Activated B cell treated with CpG ODN at 0.5 μM for 24 hours (primary cell): ENCODE data around the gene PIK3R2. TPM values are rescaled to one million over a fixed set of nuclear protein-coding genes. Genes with fewer than 3 reads are reported as not detected.

Source experiments
- ATAC-seq: fragments of 200-7000 bp; cut with Tn5 transposase; one replicate; pipeline ENCODE4 v1.10.0; 2021; ENCODE audit warnings: low read depth, mild to moderate bottlenecking, moderate library complexity
- CTCF ChIA-PET: fragments of 350-600 bp; sonication (Branson Sonifier 250); formaldehyde crosslinking; loops from one replicate; lab custom pipeline; 2021; ENCODE audit warnings: antibody characterized with exemption; lab: Charles Lee
- POLR2A ChIA-PET: fragments of 350-600 bp; sonication (Branson Sonifier 250); formaldehyde crosslinking; loops from one replicate; lab custom pipeline; 2021; ENCODE audit warnings: antibody characterized with exemption; lab: Charles Lee
- DNase-seq: peaks from one replicate; pipeline ENCODE4 v3.0.0; 2022
- H3K27ac Mint-ChIP-seq: one replicate; pipeline ENCODE4 v1.8.0; 2020; ENCODE audit warnings: mixed read lengths
- H3K27me3 Mint-ChIP-seq: one replicate; pipeline ENCODE4 v1.8.0; 2021; ENCODE audit warnings: mixed read lengths
- H3K36me3 Mint-ChIP-seq: one replicate; pipeline ENCODE4 v1.8.0; 2021; ENCODE audit warnings: low read depth, mixed read lengths
- H3K4me1 Mint-ChIP-seq: one replicate; pipeline ENCODE4 v1.8.0; 2021; ENCODE audit warnings: mixed read lengths
- H3K4me3 Mint-ChIP-seq: one replicate; pipeline ENCODE4 v1.8.0; 2020; ENCODE audit warnings: mild to moderate bottlenecking, mixed read lengths
- H3K9me3 Mint-ChIP-seq: one replicate; pipeline ENCODE4 v1.8.0; 2020; ENCODE audit warnings: mixed read lengths
- intact Hi-C: fragments of 100-400 bp; cut with micrococcal nuclease; formaldehyde crosslinking; loops from one replicate; pipeline ENCODE4 v1.15.1; 2024
- total RNA-seq: library from RNA; stranded (reverse); gene quantifications from 2 replicates; pipeline ENCODE4 v1.2.3, GENCODE V29; 2022
- TF ChIP-seq, protein P1 (sequence below): fragments of 200-600 bp; IDR thresholded peaks from one replicate; pipeline ENCODE4 v1.8.0; 2022; ENCODE audit warnings: antibody characterized with exemption, mild to moderate bottlenecking

The PIK3R2 gene
- total RNA-seq, 1 donor from 2014 or later: 12.7 TPM

DNA sequence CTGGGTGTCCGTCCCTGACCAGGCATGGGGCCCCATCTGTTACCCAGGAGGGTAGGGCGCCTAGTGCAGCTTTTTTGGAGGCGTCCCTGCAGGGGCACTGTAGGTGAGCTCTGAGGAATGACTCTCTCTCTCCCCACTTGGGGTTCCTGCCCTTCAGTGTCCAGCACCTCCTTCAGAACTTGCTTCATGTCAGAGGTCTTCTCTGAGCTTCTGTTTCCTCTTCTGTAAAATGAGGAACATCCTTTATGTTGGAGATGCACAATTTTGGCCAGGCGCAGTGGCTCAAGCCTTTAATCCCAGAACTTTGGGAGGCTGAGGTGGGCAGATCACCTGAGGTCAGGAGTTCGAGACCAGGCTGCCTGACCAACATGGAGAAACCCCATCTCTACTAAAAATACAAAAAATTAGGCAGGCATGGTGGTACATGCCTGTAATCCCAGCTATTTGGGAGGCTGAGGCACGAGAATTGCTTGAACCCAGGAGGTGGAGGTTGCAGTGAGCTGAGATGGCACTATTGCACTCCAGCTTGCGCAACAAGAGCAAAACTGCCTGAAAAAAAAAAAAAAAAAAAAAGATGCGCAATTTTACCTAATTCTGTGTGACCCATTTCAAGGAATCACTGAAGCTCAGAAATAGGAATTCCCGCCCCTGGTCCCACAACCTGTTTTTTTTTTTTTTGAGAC lies 15.2 kb upstream of the PIK3R2 start:
- no peaks in the 10 kb centered on the region for H3K9me3 Mint-ChIP-seq
- no peaks in the 10 kb centered on the region for H3K27me3 Mint-ChIP-seq
- DNase-seq: no peak
- TF ChIP-seq, protein P1, sequence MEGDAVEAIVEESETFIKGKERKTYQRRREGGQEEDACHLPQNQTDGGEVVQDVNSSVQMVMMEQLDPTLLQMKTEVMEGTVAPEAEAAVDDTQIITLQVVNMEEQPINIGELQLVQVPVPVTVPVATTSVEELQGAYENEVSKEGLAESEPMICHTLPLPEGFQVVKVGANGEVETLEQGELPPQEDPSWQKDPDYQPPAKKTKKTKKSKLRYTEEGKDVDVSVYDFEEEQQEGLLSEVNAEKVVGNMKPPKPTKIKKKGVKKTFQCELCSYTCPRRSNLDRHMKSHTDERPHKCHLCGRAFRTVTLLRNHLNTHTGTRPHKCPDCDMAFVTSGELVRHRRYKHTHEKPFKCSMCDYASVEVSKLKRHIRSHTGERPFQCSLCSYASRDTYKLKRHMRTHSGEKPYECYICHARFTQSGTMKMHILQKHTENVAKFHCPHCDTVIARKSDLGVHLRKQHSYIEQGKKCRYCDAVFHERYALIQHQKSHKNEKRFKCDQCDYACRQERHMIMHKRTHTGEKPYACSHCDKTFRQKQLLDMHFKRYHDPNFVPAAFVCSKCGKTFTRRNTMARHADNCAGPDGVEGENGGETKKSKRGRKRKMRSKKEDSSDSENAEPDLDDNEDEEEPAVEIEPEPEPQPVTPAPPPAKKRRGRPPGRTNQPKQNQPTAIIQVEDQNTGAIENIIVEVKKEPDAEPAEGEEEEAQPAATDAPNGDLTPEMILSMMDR: no peak
- no peak overlapping the region for H3K27ac Mint-ChIP-seq
- ATAC-seq: no peak
- intact Hi-C loops: no loop called here
- no peak overlapping the region for H3K4me3 Mint-ChIP-seq
- ChIA-PET POLR2A (no interaction called here), CTCF (no interaction called here)
- peaks cover 70% of the 10 kb centered on the region for H3K36me3 Mint-ChIP-seq
- H3K4me1 Mint-ChIP-seq: no peaks in the 10 kb centered on the region

DNA sequence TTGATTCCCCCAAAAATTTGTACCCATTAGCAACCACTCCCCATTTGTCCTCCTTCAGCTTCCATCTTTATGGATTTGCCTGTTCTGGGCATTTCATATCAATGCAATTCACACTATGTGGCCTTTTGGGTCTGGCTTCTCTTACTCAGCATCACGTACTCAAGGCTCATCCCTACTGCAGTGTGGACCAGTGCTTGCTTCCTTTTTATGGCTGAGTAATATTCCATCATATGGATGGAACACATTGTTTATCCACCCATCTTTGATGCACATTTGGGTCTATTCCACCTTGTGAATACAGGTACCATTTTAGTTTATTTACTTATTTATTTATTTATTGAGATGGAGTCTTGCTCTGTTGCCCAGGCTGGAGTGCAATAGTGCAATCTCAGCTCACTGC lies 12.5 kb upstream of the PIK3R2 start:
- ATAC-seq (no peak), DNase-seq (no peak)
- Mint-ChIP-seq H3K4me3 (no peak overlapping the region), H3K9me3 (no peaks in the 10 kb centered on the region), H3K27me3 (no peaks in the 10 kb centered on the region), H3K27ac (no peak overlapping the region), H3K4me1 (no peaks in the 10 kb centered on the region), H3K36me3 (peaks cover 76% of the 10 kb centered on the region)
- CTCF ChIA-PET: no interaction called here
- POLR2A ChIA-PET: interaction anchor here (0.8 kb wide), 1 partner anchor 52 kb away, joined by 4 read pairs; no protein-coding TSS in a partner anchor
- TF ChIP-seq, protein P1: no peak
- intact Hi-C loops: no loop called here

DNA sequence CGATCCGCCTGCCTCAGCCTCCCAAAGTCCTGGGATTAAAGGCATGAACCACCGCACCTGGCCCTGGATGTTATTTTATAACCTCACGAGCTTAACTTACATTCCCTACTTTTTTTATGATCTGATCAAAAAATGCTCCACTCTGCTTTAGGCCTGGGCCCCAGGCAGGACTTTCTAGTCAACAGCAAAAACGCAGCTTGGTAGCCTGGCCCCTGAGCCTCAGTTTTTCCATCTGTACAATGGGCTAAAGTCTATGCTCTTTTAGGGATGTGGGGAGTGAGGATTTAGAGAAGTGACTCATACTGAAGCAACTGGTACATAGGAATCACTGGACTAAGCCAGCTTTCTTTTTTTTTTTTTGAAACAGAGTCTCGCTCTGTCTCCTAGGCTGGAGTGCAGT lies 11.9 kb upstream of the PIK3R2 start:
- DNase-seq: no peak
- no peaks in the 10 kb centered on the region for H3K9me3 Mint-ChIP-seq
- TF ChIP-seq, protein P1: no peak
- peaks cover 76% of the 10 kb centered on the region for H3K36me3 Mint-ChIP-seq
- ATAC-seq: no peak
- H3K27ac Mint-ChIP-seq: no peak overlapping the region
- ChIA-PET CTCF (no interaction called here), POLR2A (interaction anchor here (0.6 to 0.8 kb wide), 3 partner anchors 40 to 133 kb away, joined by 3 to 4 read pairs (median 3); partner anchors contain the start of gene IQCN)
- intact Hi-C loops: no loop called here
- no peaks in the 10 kb centered on the region for H3K4me1 Mint-ChIP-seq
- no peaks in the 10 kb centered on the region for H3K27me3 Mint-ChIP-seq
- H3K4me3 Mint-ChIP-seq: no peak overlapping the region

- no peak overlapping the region for H3K27ac Mint-ChIP-seq
- H3K27me3 Mint-ChIP-seq: no peaks in the 10 kb centered on the region
- no peak for ATAC-seq
- H3K4me3 Mint-ChIP-seq: no peak overlapping the region
- DNase-seq: no peak
- H3K9me3 Mint-ChIP-seq: no peaks in the 10 kb centered on the region
- H3K36me3 Mint-ChIP-seq: peaks cover 81% of the 10 kb centered on the region
- intact Hi-C loops: no loop called here
- CTCF ChIA-PET: no interaction called here
- TF ChIP-seq, protein P1: no peak
- POLR2A ChIA-PET: interaction anchor here (0.6 to 1.1 kb wide), 2 partner anchors 22 to 25 kb away, joined by 3 read pairs; no protein-coding TSS in a partner anchor
- no peaks in the 10 kb centered on the region for H3K4me1 Mint-ChIP-seq
Observed at GRCh38 chr19:18143902-18144301, 9.1 kb upstream of the PIK3R2 start.

GRCh38 chr19:18144361-18144760 lies 8.6 kb upstream of the PIK3R2 start:
- H3K36me3 Mint-ChIP-seq: peaks cover 81% of the 10 kb centered on the region
- H3K4me3 Mint-ChIP-seq: no peak overlapping the region
- no peaks in the 10 kb centered on the region for H3K9me3 Mint-ChIP-seq
- ATAC-seq (no peak), DNase-seq (no peak)
- ChIA-PET POLR2A (interaction anchor here (0.6 kb wide), 1 partner anchor 91 kb away, joined by 8 read pairs; no protein-coding TSS in a partner anchor), CTCF (no interaction called here)
- no peaks in the 10 kb centered on the region for H3K27me3 Mint-ChIP-seq
- H3K4me1 Mint-ChIP-seq: no peaks in the 10 kb centered on the region
- H3K27ac Mint-ChIP-seq: no peak overlapping the region
- TF ChIP-seq, protein P1: no peak
- intact Hi-C loops: no loop called here
